ENCODE data around the gene SELENON.
A peak's percentile ranks its signal among the peaks of the same experiment; 100 is the strongest.

SELENON gene

DNA sequence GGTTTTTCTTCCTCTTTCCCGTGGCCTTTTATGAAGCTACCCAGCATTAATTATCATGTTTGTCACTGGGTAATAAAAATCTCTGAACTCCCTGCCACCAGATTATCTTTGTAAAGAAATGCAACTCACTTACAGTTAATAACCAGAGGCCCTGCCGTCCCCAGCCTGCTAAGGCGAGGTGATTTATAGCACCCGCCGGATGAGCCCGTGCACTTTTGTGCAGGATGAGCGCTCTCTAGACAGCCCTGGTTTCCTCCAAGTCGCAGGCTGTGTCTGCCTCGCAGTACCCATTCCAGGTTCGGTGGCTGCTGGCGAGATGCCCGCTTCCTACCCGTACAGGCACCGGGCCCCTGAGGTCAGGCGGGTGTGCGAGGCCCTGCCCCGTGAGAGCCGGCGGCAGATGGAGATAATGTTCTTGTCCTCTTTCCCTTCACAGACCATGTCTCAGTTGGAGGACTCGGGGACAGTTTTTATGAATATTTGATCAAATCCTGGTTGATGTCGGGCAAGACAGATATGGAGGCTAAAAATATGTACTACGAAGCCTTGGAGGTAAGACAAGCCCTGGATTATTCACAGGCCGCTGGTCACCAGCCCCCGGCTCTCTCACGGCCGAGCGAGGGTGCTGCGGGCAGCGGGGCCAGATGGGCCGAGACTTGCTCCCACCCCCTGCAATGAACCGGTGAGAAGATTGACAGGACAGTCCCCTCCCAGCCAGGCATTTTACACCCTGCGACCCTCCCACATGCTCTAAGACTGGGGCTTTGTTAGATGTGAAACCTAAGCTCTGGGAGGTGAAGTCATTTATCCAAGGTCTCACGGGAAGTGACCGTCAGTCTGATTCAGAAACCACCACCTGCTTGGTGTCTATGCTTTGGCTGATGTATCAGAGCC, 28.5 kb upstream of the SELENON start:
- DNase-seq, result no peak

DNA sequence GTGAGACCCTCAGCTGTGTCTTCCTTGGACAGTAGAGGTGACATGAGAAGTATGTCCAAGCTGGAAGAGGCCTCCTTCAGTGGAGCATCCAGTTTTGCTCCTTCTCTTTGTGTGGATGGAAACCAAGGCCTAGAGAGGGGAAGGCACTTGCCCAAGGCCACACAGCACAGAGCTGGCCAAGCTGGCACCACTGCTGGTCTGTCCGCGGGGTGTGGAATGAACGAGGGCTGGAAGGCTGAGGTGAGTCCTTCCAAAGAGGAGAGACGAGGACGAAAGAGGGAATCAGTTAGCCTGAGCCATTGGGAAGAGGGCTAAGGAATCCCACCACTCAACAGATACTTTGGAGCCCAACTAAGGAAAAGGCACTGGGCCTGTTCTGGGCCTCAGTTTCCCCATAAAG, 27.8 kb upstream of the SELENON start:
- DNase-seq, result no peak

DNA sequence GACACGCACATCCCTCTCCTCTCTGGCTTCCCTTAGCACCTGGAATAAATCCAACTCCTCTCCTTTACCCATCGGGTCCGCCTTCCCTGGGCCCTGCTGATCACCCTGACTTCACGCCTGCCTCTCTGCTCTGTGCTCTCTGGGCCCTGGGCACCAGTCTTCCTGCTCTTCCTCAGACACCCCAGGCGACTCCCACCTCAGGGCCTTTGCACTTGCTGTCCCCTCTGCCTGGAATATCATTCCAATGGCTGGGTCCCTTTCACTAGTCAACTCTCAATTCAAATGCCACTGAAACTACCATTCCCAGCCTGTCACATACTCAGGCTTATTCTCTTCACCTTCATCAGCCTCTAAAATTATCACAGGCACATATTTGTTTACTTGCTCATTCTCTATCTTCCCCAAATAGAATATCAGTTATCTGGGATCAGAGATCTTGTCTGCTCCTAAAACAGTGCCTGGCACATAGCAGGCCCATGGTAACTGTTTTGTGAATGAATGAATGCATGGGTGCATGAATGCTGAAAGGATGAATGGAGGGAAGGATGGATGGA, 27.2 kb upstream of the SELENON start:
- DNase-seq, result no peak

DNA sequence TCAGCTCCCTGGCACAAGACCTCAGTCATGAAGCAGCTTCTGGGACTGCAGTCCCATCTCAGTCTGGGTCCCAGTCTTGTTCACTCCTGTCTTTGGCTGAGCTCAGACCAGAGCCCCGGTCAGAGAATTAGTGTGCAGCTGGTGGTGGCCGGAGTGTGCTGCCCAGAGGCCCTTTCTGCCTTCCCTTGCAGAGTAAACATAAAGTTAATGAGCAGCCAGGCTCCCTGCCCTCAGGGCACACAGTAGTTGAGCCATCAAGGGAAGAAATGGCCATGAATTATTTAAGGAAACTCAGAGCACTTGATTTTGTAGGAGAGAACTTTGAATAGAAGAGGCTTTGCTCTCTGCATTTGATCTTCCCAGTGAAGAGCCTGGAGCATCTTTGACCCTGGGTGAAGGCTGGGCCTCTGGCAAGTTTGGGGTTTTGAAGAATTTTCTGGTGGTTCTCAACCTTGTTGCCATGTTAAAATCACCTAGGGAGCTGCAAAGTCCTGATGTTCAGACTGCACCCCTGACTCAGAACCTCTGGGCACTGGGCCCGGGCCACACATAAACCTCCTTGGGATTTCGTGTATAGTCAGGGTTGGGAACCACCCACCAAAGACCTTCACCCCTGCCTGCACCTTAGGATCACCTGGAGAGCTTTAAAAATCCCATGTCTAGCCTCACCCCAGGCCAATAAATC, 26.4 kb upstream of the SELENON start:
- DNase-seq, result no peak

- no peak for DNase-seq
Measured at GRCh38 chr1:25774206-25774803, 25.7 kb upstream of the SELENON start.

- peak; percentile 65 for DNase-seq
Measured at GRCh38 chr1:25774921-25775771, 24.8 kb upstream of the SELENON start.

DNA sequence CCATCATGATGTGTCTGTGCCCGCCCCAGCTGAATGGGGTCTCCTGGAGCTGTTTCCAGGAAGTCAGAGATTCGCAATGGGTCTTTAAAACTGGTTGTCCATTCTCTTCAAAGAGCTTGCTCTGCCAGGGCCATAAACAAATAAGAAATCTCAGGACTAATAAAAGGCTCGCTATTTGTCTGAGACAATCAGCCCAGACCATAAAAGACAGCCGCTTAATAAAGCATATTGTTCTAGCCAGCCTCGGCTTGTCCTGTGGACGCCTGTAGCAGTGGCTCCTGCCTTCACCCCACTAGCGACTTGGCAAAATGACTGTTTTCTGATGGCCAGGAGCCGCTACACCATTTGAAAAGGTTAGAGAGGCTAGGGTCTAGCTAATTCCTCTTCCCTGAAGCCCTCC, 20.6 kb upstream of the SELENON start:
- DNase-seq, result no peak

GRCh38 chr1:25779894-25780293, 20.1 kb upstream of the SELENON start:
- DNase-seq, result no peak

GRCh38 chr1:25780318-25781129, 19.5 kb upstream of the SELENON start:
- no peak for DNase-seq

GRCh38 chr1:25781130-25781433, 18.9 kb upstream of the SELENON start:
- DNase-seq, result no peak

DNA sequence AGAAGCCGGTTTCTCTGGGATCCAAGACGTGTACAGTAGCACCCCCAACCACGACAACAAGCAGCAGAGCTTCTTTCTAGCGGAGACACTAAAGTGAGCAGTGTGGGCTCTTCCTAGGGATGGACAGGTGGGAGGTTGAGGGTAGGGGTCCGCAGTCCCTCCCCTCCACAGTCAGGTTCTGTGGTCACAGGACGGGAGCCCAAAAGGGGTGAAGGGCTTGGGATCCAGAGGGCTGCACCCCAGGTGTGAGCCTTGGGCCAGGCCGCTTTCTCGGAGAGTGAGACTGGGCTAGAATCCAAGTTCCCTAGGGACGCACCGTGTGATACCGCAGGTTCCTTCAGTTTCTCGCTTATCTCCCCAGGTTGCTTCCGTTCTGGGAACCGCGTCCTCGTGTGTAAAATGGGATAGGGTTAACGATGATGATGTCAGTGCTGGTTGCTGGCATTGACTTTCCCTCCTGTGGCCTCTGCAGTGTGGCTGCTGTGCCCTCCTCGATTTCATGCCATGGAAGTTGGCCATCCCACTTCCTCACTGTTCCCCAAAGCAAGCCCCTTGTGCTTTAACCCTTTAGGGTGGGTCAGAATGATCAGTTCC, 17.3 kb upstream of the SELENON start:
- DNase-seq, result no peak

- no peak for DNase-seq
Measured at GRCh38 chr1:25784575-25785051, 15.4 kb upstream of the SELENON start.

GRCh38 chr1:25785333-25786067, 14.5 kb upstream of the SELENON start:
- DNase-seq, result no peak

GRCh38 chr1:25786887-25787759, 12.9 kb upstream of the SELENON start:
- DNase-seq, result no peak

GRCh38 chr1:25787760-25788166, 12.2 kb upstream of the SELENON start:
- no peak for DNase-seq

DNA sequence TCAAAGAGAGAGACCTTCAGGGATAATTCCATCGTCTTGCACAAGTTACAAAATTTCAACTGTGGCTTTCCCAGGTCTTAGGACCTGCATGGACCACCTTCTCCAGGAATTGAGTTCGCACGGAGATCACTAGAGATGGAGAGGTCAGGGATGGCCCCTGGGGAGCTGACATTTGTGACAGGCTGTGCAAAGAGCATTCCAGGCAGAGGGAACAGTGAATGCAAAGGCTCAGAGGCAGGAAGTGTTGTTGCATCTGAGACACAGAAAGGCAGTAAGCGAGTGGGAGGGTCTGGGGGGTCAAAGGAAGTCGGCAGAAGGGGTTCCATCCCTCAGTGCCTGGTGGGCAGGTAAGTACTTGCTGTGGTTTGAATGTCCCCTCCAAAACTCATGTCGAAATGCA, 9.5 kb upstream of the SELENON start:
- no peak for DNase-seq

GRCh38 chr1:25792115-25792514, 7.9 kb upstream of the SELENON start:
- no peak for DNase-seq

DNA sequence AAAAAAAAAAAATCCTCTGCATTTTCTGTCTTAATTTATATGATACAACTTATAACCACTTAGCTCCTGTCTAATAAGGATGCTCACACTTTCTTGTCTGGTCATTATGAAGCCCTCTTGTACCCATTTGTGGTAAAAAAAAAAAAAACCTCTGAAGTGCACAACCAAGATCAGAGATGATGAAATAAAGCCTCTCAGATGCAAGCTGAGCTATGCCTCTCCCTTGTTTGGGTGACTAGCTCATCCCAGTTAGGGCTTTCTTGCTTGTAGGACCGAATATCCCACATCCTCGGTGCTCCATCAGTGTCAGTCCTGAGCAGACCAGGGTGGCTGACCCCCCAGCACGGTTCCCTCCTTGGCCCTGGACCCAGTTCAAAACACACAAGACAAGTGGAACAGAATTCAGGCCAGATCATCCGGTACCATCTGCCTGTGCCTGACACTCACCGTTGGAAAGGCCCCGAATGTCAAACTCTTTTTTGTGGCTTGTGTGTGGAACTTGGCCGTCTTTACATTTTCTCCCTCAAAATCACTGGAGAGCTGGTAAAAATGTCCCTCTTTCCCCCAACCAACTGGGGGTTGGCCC, 6.3 kb upstream of the SELENON start:
- no peak for DNase-seq

- no peak for DNase-seq
Measured at GRCh38 chr1:25794325-25794724, 5.7 kb upstream of the SELENON start.

Measured in NCI-H1436 (cell line).